AG04450 (cell line): ENCODE measurements around the gene SULT1A1. TPM values are rescaled to one million over a fixed set of nuclear protein-coding genes. Genes with fewer than 3 reads are reported as not detected.
A peak's percentile ranks its signal among the peaks of the same experiment; 100 is the strongest.
"Not testable (repeated sequence)": the region's sequence is repeated elsewhere in the genome, so short reads cannot be mapped to it uniquely, and the experiment has no call there.

ENCODE experiments used
- CTCF ChIA-PET: fragments of 300-600, 350-600 bp; formaldehyde crosslinking; extraction: SDS; loops from one replicate; lab custom pipeline; 2022; ENCODE audit warnings: antibody characterized with exemption, inconsistent platforms; lab: Charles Lee
- POLR2A ChIA-PET: fragments of 350-600 bp; formaldehyde crosslinking; extraction: SDS; loops from one replicate; lab custom pipeline; 2021; ENCODE audit warnings: antibody characterized with exemption, inconsistent platforms; lab: Yijun Ruan, JAX
- DNase-seq: peaks from one replicate; pipeline ENCODE4 v3.0.0-alpha.2; 2011; ENCODE audit warnings: low read depth, low spot score
- H3K27ac ChIP-seq: one replicate; pipeline ENCODE4 v1.5.1; 2012; ENCODE audit warnings: low read depth, low read length, control low read depth
- H3K27me3 ChIP-seq: one replicate; pipeline ENCODE4 v1.6.0; 2012; ENCODE audit warnings: low read length; ENCODE audit not compliant: control insufficient read depth, insufficient read depth
- H3K4me3 ChIP-seq: 2 replicates; pipeline ENCODE4 v1.5.1; 2011; ENCODE audit warnings: mild to moderate bottlenecking, low read depth, low read length, control low read depth
- H3K9me3 ChIP-seq: 2 replicates; pipeline ENCODE4 v1.5.1; 2012; ENCODE audit warnings: low read length; ENCODE audit not compliant: control insufficient read depth, insufficient read depth
- polyA minus RNA-seq: library from RNA; depleted of rRNA, polyadenylated mRNA; stranded (reverse); fragments of >200 nt; gene quantifications from 2 replicates; pipeline ENCODE4 v1.2.3, GENCODE V29; 2011; rRNA and poly(A)+ RNA removed
- polyA plus RNA-seq: library from polyadenylated mRNA; depleted of rRNA; stranded (reverse); fragments of >200 nt; gene quantifications from 2 replicates; pipeline ENCODE4 v1.2.3, GENCODE V29; 2011; rRNA removed
- TF ChIP-seq, protein P1 (sequence below): IDR thresholded peaks from 2 replicates; pipeline ENCODE4 v1.5.1; 2011; ENCODE audit warnings: low read depth, low read length, control low read depth, inconsistent platforms

The SULT1A1 gene
- 1.6 and 2.1 TPM in 2 replicates for polyA plus RNA-seq
- 0.69 and 0.74 TPM in 2 replicates for polyA minus RNA-seq

GRCh38 chr16:28609631-28610594 lies at the start of gene SULT1A1:
Gene SULT1A1, minus strand, starts transcription at chr16:28610044. Its CDS starts 1,189 bp downstream, at chr16:28608855.
- ChIA-PET CTCF (interaction anchor here (0.6 to 0.9 kb wide), 3 partner anchors 12 to 16 kb away, joined by 3 to 4 read pairs (median 3); partner anchors contain the start of gene SULT1A2), POLR2A (interaction anchor here (0.6 kb wide), 2 partner anchors 265 to 319 kb away, joined by 4 read pairs; no protein-coding TSS in a partner anchor)
- TF ChIP-seq, protein P1, sequence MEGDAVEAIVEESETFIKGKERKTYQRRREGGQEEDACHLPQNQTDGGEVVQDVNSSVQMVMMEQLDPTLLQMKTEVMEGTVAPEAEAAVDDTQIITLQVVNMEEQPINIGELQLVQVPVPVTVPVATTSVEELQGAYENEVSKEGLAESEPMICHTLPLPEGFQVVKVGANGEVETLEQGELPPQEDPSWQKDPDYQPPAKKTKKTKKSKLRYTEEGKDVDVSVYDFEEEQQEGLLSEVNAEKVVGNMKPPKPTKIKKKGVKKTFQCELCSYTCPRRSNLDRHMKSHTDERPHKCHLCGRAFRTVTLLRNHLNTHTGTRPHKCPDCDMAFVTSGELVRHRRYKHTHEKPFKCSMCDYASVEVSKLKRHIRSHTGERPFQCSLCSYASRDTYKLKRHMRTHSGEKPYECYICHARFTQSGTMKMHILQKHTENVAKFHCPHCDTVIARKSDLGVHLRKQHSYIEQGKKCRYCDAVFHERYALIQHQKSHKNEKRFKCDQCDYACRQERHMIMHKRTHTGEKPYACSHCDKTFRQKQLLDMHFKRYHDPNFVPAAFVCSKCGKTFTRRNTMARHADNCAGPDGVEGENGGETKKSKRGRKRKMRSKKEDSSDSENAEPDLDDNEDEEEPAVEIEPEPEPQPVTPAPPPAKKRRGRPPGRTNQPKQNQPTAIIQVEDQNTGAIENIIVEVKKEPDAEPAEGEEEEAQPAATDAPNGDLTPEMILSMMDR, result no peak
- Histone ChIP-seq H3K27me3 (peaks cover 42% of the 10 kb centered on the region), H3K9me3 (no peaks in the 10 kb centered on the region; the same call in 1 of the 2 replicates), H3K4me3 (peak within 1 kb of the TSS; percentile 29), H3K27ac (peak within 1 kb of the TSS; percentile 34)
- no peak for DNase-seq

DNA sequence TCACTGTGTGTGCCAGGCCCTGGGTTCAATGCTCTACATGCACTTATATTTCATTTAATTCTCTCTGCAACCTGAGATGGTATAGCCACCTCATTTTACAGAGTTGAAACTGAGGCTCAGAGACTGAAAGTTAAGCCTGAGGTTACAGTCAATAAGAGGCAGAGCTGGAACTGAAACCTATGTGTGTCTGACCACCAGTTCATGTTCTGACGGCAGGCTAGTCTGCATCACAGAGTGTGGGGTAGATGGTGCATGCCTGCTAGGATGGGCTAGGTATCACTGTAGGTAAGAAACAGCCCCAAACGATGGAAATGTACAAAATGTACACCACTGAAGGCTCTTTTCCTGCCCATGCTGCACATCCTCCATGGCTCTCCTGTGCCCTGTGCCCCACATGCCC lies 30.1 kb upstream of the SULT1A1 start:
- CTCF ChIA-PET, H3K27me3 ChIP-seq, H3K9me3 ChIP-seq, DNase-seq, H3K4me3 ChIP-seq, POLR2A ChIA-PET, H3K27ac ChIP-seq: not testable (repeated sequence)

GRCh38 chr16:28638359-28638758 lies 28.5 kb upstream of the SULT1A1 start:
- POLR2A ChIA-PET, DNase-seq, H3K27me3 ChIP-seq, CTCF ChIA-PET, H3K27ac ChIP-seq, H3K4me3 ChIP-seq, H3K9me3 ChIP-seq: not testable (repeated sequence)

DNA sequence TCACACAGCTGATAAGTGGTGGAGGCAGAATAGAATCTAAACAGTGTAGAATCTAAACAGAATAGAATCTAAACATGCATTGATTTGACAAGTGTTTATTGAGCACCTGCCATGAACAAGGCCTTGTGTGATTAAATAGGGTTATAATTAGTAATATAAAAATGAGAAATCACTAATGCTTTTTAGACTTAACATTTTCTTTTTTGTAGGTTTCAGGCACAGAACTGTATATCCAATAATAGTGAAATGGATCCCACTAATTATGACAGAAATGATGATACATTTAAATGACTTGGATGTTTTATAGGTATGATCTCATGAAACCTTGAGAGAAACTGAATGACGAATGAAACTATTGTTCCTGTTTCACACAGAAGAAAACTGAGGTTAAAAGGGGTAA lies 27.9 kb upstream of the SULT1A1 start, which contains the start of gene NPIPB8:
NPIPB8 (plus strand) TSS at position 301 of the 400 bp plus-strand sequence. CDS start 296 bp downstream, outside the sequence.
- H3K9me3 ChIP-seq, H3K27me3 ChIP-seq, POLR2A ChIA-PET, CTCF ChIA-PET, H3K4me3 ChIP-seq, DNase-seq, H3K27ac ChIP-seq: not testable (repeated sequence)

DNA sequence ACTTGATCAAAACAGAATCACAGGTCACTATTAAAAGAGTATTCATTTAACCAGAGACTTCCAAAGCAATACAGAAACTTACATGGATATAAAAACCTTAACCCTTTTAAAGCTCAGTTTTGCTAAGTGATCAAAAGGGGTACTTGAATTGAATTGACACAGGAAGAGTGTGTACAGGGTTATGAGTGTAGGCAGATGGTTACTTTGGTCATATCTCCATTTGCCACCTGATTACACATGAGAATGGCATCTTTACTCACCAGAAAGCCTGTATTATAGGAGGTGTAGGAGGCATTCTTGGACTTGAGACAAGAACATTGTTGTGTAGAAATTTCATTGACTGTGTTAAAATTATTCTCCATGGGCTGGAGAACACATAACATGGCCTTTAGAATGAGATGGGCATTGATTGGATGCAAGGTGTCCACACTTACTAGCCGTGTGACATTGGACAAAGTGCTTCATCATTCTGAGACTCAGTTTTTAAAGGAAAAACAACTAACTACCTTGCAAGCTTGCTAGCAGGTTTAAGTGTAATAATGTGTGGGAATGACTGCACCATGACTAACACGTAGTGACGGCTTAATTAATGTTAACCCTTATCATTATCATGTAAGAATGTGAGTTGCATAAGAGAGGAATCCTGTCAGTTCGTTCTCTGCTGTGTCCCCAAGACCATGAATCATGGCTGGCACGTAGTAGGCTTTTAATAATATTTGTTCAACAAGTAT lies 26.4 kb upstream of the SULT1A1 start:
- H3K27me3 ChIP-seq, H3K9me3 ChIP-seq, CTCF ChIA-PET, DNase-seq, H3K4me3 ChIP-seq, POLR2A ChIA-PET, H3K27ac ChIP-seq: not testable (repeated sequence)

DNA sequence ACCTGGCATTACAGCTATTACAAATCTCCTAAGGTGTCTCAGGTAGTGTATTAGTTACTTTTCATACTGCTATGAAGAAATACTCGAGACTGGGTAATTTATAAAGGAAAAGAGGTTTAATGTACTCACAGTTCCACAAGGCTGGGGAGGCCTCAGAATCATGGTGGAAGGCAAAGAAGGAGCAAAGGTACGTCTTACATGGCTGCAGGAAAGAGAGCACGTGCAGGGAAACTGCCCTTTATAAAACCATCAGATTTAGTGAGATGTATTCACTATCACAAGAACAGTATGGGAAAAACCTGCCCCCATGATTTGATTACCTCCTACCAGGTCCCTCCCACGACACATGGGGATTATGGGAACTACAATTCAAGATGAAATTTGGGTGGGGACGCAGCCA lies 21.1 kb upstream of the SULT1A1 start:
- DNase-seq, H3K27ac ChIP-seq, H3K27me3 ChIP-seq, POLR2A ChIA-PET, CTCF ChIA-PET, H3K4me3 ChIP-seq, H3K9me3 ChIP-seq: not testable (repeated sequence)

DNA sequence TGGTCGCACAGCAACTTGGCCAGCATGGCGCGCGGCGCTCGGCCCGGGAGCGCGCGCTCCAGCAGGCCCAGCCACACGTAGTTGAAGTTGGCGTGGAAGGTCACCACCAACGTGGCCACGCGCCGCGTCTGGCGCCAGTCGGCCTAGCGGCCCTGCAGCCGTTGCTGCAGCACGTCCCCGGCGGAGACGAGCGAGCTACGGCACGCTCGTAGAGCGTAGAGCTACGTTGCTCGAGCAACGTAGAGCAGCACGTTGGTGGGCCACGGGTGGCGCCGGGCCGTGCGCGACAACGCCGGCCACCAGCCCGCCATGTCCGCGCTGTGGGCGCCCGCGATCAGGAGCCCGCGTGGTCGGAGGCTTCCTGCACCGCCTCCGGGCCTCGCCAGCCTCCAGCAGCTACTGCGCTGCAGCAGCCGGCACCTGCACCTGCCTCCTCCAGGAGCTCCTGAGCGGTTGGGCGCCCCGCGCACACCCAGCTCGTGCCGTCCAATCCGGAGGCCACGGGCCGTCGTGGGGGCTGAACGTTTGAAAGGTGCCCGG lies 13.4 kb upstream of the SULT1A1 start:
- Histone ChIP-seq H3K27ac (no peak overlapping the region), H3K9me3 (no peaks in the 10 kb centered on the region), H3K4me3 (peak overlapping the region; percentile 25; the same call in 1 of the 2 replicates), H3K27me3 (peaks cover 13% of the 10 kb centered on the region)
- TF ChIP-seq, protein P1, result no peak
- DNase-seq, result no peak
- ChIA-PET CTCF (no interaction called here), POLR2A (no interaction called here)

DNA sequence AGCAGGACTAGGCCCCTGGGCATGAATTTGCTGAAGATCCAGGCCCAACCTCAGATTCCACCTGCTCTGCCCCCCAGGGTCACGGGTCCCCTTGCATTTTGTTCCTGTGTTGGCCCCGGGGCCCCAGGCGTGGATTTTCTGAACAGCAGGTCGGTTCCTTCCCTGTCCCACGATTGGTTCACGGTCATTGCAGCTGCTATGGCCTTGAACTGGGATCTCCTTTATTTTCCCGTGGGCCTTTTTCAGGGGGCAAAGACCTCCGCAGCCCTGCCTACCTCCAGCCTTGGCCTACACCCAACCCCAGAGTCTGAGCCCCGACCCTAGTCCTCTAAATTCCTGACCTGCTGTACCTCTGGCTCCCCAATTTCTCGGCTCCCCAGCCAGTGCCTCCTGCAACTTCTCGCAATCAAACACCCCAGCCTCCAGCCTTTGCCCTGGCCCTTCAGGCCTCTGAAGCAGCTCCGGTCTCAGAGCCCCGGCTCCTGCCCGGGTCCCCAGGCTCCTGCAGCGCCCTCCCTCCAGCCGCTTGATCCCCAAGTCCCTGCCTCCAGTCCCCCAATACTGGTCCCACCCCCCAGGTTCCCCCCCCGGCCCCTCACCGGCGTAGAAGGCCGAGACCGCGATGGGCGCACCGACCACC lies 12.8 kb upstream of the SULT1A1 start:
- POLR2A ChIA-PET, H3K4me3 ChIP-seq, CTCF ChIA-PET, H3K9me3 ChIP-seq, H3K27ac ChIP-seq, DNase-seq: not testable (repeated sequence)
- H3K27me3 ChIP-seq, result peaks cover 16% of the 10 kb centered on the region
